GM21723 (cell line): Measurements from ENCODE around the gene CFAP77.

ENCODE experiments used
- ATAC-seq: cut with Tn5 transposase; IDR thresholded peaks from one replicate; pipeline ENCODE4 v1.9.1; 2021; ENCODE audit warnings: mild to moderate bottlenecking, moderate library complexity; ENCODE audit not compliant: unreplicated experiment

The CFAP77 gene

GRCh38 chr9:132486706-132487350, 76.8 kb downstream of the CFAP77 start:
- no peak for ATAC-seq

- ATAC-seq, result no peak
These were observed 77.4 kb downstream of the CFAP77 start for GRCh38 chr9:132487351-132487791.

GRCh38 chr9:132487980-132488535, 78.0 kb downstream of the CFAP77 start:
- no peak for ATAC-seq

GRCh38 chr9:132488626-132489025, 78.6 kb downstream of the CFAP77 start:
- no peak for ATAC-seq

- ATAC-seq, result no peak
These were observed 79.5 kb downstream of the CFAP77 start for GRCh38 chr9:132489536-132489935.

GRCh38 chr9:132494857-132495256, 84.8 kb downstream of the CFAP77 start:
- no peak for ATAC-seq

- ATAC-seq, result no peak
These were observed 87.7 kb downstream of the CFAP77 start for GRCh38 chr9:132497731-132498130.

- ATAC-seq, result no peak
These were observed 88.7 kb downstream of the CFAP77 start for GRCh38 chr9:132498531-132499210.

- no peak for ATAC-seq
These were observed 89.2 kb downstream of the CFAP77 start for GRCh38 chr9:132499251-132499650.

GRCh38 chr9:132500193-132500592, 90.2 kb downstream of the CFAP77 start:
- no peak for ATAC-seq

GRCh38 chr9:132502480-132502879, 92.5 kb downstream of the CFAP77 start:
- ATAC-seq, result no peak

GRCh38 chr9:132503116-132503515, 93.1 kb downstream of the CFAP77 start:
- ATAC-seq, result no peak

- no peak for ATAC-seq
These were observed 94.5 kb downstream of the CFAP77 start for GRCh38 chr9:132504488-132504887.

- no peak for ATAC-seq
These were observed 96.1 kb downstream of the CFAP77 start for GRCh38 chr9:132505991-132506655.

- ATAC-seq, result no peak
These were observed 97.1 kb downstream of the CFAP77 start for GRCh38 chr9:132506977-132507669.

GRCh38 chr9:132507670-132508469, 97.9 kb downstream of the CFAP77 start:
- no peak for ATAC-seq

GRCh38 chr9:132509928-132510874, 100.2 kb downstream of the CFAP77 start:
- no peak for ATAC-seq

GRCh38 chr9:132511191-132511999, 101.4 kb downstream of the CFAP77 start:
- no peak for ATAC-seq
